RWPE2 (cell line): Measurements from ENCODE around the gene ZFAND3.
A peak's percentile ranks its signal among the peaks of the same experiment; 100 is the strongest.

Experiments
- ATAC-seq: fragments of 200-7000 bp; cut with Tn5 transposase; 3 replicates; pipeline ENCODE4 v1.9.1; 2021; ENCODE audit warnings: low read depth
- DNase-seq: peaks from one replicate; pipeline ENCODE4 v3.0.0-alpha.2; 2020; ENCODE audit warnings: low spot score
- H3K27ac ChIP-seq: fragments of 450-650 bp; 2 replicates; pipeline ENCODE4 v1.5.1; 2017; ENCODE audit warnings: mild to moderate bottlenecking; ENCODE audit not compliant: poor library complexity, severe bottlenecking
- H3K27me3 ChIP-seq: fragments of 250-450 bp; sonication (Bioruptor Pico); 2 replicates; pipeline ENCODE4 v1.5.1; 2021; ENCODE audit warnings: mild to moderate bottlenecking, moderate library complexity; ENCODE audit not compliant: insufficient read depth, poor library complexity, severe bottlenecking
- H3K36me3 ChIP-seq: fragments of 250-450 bp; sonication (Bioruptor Pico); 2 replicates; pipeline ENCODE4 v1.5.1; 2020; ENCODE audit warnings: low read depth, mild to moderate bottlenecking, moderate library complexity
- H3K4me1 ChIP-seq: fragments of 250-450 bp; sonication (Bioruptor Pico); 2 replicates; pipeline ENCODE4 v1.5.1; 2021; ENCODE audit warnings: mild to moderate bottlenecking, moderate library complexity; ENCODE audit not compliant: insufficient read depth, poor library complexity, severe bottlenecking
- H3K4me3 ChIP-seq: fragments of 250-450 bp; sonication (Bioruptor Pico); 2 replicates; pipeline ENCODE4 v1.5.1; 2021; ENCODE audit warnings: mild to moderate bottlenecking, moderate library complexity; ENCODE audit not compliant: severe bottlenecking
- H3K9me3 ChIP-seq: fragments of 250-450 bp; sonication (Bioruptor Pico); 2 replicates; pipeline ENCODE4 v1.5.1; 2021; ENCODE audit warnings: mild to moderate bottlenecking, moderate library complexity; ENCODE audit not compliant: severe bottlenecking
- TF ChIP-seq, protein P1 (sequence below): fragments of 450-650 bp; IDR thresholded peaks from one replicate; pipeline ENCODE4 v1.5.1; 2017; ENCODE audit warnings: mild to moderate bottlenecking, moderate library complexity; ENCODE audit not compliant: poor library complexity, severe bottlenecking

Gene ZFAND3, protein sequence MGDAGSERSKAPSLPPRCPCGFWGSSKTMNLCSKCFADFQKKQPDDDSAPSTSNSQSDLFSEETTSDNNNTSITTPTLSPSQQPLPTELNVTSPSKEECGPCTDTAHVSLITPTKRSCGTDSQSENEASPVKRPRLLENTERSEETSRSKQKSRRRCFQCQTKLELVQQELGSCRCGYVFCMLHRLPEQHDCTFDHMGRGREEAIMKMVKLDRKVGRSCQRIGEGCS

DNA sequence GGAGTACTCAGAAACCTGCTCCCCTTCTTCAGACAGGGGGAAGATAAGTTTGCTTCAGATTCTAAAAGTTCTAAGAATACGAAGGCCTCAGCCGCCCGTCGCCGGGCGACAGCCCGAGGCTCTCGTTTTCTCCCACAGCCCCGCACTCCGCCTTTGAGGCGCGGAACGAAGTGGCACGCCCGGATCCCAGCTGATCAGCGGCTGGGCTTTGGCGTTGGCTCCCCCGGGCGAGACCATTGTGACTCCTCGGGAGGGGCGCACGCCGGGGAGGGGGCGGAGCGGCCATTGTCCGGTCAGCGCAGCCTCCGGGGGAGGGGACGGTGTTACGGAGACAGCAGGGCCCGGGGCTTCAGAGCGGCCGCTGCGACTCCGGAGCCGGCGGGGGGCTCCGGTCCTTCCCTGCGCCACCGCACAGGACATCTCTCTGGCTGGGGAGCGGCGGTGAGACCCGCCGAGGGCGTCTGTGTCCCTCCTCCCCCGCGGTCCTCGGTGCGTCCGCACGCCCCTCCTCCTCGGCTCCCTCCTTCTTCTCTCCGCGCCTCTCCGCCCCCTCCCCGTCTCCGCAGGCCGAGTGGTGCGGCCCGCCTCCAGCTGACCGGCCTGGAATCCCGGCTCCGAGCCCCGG, at the start of gene ZFAND3:
Gene ZFAND3, plus strand, starts transcription at position 551 of the 625 bp plus-strand sequence. CDS start 219 bp downstream, outside the sequence.
- Histone ChIP-seq H3K4me3 (peak within 1 kb of the TSS; percentile 97), H3K36me3 (no peaks in the 10 kb centered on the region; the same call in 1 of the 2 replicates), H3K9me3 (no peaks in the 10 kb centered on the region), H3K4me1 (peaks cover 23% of the 10 kb centered on the region), H3K27ac (peak within 1 kb of the TSS; percentile 87), H3K27me3 (no peaks in the 10 kb centered on the region)
- ATAC-seq, result peak; percentile 81
- DNase-seq, result peak; percentile 95
- TF ChIP-seq, protein P1, sequence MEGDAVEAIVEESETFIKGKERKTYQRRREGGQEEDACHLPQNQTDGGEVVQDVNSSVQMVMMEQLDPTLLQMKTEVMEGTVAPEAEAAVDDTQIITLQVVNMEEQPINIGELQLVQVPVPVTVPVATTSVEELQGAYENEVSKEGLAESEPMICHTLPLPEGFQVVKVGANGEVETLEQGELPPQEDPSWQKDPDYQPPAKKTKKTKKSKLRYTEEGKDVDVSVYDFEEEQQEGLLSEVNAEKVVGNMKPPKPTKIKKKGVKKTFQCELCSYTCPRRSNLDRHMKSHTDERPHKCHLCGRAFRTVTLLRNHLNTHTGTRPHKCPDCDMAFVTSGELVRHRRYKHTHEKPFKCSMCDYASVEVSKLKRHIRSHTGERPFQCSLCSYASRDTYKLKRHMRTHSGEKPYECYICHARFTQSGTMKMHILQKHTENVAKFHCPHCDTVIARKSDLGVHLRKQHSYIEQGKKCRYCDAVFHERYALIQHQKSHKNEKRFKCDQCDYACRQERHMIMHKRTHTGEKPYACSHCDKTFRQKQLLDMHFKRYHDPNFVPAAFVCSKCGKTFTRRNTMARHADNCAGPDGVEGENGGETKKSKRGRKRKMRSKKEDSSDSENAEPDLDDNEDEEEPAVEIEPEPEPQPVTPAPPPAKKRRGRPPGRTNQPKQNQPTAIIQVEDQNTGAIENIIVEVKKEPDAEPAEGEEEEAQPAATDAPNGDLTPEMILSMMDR, result no peak

DNA sequence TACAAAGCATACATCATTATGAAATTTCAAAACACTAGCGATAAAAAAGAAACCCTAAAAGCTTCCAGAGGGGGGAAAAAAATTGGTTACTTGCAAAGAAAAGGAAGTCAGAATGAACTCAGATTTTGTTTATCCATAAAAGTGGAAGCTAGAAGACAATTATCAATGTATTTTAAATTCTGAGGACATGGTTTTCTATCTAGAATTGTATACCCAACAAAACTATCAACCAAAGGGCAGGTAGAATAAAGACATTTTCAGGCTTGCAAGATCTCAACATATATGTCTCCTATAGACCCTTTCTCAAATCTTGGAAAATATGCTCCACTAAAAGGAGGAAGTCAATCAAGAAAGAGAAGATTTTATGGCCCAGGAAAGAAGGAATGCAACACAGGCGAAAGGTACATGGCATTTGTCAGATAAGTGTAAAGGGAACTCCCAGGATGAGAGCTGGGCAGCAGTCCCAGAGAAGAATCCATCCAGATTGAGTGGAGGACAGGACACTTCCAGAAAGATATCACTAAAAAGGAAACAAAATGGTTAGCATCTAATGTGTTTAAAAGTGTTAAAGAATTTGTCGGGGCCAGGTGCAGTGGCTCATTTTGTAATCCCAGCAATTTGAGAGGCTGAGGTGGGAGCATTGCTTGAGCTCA, 45.4 kb upstream of the ZFAND3 start:
- Histone ChIP-seq H3K27ac (no peak overlapping the region), H3K4me3 (no peak overlapping the region), H3K9me3 (no peaks in the 10 kb centered on the region), H3K4me1 (no peaks in the 10 kb centered on the region), H3K27me3 (no peaks in the 10 kb centered on the region), H3K36me3 (no peaks in the 10 kb centered on the region)
- TF ChIP-seq, protein P1, result no peak
- DNase-seq (no peak), ATAC-seq (no peak)

DNA sequence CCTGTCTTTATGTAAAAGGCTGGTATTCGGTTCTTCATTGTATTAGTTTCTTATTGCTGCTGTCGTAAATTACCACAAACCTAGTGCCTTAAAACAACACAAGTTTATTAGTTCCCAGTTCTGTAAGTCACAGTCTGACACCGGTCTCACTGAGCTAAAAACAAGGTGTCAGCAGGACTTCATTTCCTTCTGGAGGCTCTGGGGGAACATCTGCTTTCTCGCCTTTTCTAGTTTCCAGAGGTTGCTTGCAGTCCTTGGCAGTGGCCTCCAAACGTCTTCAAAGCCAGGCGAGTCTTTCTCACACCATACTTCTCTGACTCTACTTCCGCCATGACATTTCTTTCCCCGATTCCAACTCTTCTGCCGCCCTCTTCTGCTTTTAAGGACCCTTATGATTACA, 43.0 kb upstream of the ZFAND3 start:
- no peak overlapping the region for H3K27ac ChIP-seq
- no peaks in the 10 kb centered on the region for H3K36me3 ChIP-seq
- no peaks in the 10 kb centered on the region for H3K27me3 ChIP-seq
- H3K9me3 ChIP-seq, result no peaks in the 10 kb centered on the region
- H3K4me1 ChIP-seq, result no peaks in the 10 kb centered on the region
- H3K4me3 ChIP-seq, result no peak overlapping the region
- TF ChIP-seq, protein P1, result no peak
- DNase-seq (no peak), ATAC-seq (no peak)

DNA sequence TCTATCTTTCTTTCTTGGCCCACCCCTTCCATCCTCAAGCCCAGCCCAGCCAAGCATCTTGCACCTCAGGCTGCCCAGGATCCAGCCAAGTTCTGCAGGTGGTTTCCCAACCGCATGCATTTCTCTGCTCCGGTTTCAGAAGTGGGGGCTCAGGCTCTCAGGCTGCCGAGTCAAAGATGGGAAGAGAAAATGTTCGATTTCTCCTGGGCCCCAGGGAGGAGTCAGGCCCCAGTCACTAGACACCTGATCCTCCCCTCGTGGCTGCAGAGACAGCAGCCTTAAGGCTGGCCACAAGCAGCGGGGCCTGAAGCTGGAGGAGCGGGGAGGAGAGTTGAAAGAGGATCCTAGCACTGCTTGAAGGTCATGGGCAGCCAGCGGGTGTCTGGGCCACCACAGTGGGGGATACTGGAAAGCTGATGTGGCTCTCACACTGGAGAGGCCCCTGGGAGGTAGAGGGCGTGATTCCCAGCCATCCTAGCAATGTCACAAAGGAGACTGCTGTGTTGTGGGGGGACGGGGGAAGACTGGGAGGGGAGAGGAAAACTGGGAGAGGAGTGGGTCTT, 42.2 kb upstream of the ZFAND3 start:
- no peak for ATAC-seq
- Histone ChIP-seq H3K27ac (no peak overlapping the region), H3K27me3 (no peaks in the 10 kb centered on the region), H3K4me1 (no peaks in the 10 kb centered on the region), H3K9me3 (no peaks in the 10 kb centered on the region), H3K4me3 (no peak overlapping the region), H3K36me3 (no peaks in the 10 kb centered on the region)
- DNase-seq, result no peak
- TF ChIP-seq, protein P1, result no peak
